22Rv1 (cell line): ENCODE data around the gene TCF25.

Experiments
- ZFX ChIP-seq: fragments of 450-650 bp; IDR thresholded peaks from 2 replicates; pipeline ENCODE4 v1.6.1; 2017; ENCODE audit warnings: antibody characterized with exemption, borderline replicate concordance
- TF ChIP-seq, protein P1 (sequence below): fragments of 450-650 bp; IDR thresholded peaks from 2 replicates; pipeline ENCODE4 v1.5.1; 2017; ENCODE audit warnings: mild to moderate bottlenecking

DNA sequence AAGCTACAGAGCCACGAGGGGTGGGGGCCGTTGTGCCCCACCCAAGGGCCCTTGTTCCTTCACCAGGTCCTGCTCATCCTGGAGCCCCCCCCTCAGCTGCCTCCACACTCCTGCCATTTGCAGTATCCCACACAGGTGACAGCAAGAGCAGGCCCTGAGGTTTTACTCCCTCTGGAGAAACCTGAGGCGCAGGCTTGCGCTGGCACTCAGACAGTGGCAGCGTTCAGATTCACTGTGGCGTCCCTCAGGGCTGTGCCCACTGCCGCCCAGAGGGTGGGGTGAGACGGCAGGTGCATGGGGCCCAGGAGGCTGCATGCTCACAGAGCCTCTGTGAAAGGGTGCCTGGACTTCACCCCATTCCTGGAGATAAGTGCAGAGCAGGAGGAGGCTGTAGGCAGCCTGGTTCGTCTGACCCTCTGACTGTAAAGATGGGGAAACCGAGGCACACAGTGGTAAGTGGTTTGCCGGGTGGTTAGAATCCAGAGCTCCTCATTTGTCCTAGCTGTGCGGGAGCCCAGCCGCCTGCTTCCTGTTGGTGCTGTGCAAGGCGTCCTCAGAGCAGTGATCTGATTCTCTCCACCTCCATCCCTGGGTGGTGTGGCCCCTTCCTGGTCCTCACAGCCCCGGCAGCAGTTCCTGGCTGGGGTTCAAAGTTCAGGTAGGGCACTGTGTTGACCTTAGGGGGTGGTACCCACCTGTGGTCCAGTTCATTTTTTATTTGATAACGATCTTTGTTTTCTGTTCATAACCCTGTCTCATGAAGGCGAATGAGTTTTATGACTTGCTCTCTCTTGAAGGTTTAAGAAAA is 43.6 kb upstream of the TCF25 start:
- TF ChIP-seq, protein P1, sequence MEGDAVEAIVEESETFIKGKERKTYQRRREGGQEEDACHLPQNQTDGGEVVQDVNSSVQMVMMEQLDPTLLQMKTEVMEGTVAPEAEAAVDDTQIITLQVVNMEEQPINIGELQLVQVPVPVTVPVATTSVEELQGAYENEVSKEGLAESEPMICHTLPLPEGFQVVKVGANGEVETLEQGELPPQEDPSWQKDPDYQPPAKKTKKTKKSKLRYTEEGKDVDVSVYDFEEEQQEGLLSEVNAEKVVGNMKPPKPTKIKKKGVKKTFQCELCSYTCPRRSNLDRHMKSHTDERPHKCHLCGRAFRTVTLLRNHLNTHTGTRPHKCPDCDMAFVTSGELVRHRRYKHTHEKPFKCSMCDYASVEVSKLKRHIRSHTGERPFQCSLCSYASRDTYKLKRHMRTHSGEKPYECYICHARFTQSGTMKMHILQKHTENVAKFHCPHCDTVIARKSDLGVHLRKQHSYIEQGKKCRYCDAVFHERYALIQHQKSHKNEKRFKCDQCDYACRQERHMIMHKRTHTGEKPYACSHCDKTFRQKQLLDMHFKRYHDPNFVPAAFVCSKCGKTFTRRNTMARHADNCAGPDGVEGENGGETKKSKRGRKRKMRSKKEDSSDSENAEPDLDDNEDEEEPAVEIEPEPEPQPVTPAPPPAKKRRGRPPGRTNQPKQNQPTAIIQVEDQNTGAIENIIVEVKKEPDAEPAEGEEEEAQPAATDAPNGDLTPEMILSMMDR: no peak
- no peak for TF ChIP-seq ZFX
